DMS79 (cell line): ENCODE measurements around the gene KCNF1.

ENCODE experiments used
- DNase-seq: peaks from one replicate; lab custom pipeline; 2025; lab: John Stamatoyannopoulos, UW

KCNF1 gene

DNA sequence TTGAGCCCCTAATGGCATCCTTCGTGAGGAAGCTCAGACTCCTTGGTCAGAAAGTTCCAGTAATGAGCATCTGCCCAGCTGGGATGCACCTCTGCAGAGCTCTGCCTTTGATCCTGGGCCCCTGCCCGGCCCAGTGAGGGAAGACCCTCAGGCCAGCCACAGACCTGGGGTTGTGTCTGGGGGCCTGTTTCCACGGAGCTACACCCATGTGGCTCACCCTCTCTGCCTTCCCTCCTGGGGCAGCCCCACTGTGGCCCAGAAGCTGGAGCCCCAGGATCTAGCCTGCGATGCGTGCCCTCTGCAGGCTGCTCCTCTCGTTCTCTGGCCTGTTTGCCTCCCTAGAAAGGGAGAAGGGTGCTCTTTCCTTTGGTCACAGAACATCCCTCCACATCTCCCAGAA, 9.8 kb downstream of the KCNF1 start:
- no peak for DNase-seq

DNA sequence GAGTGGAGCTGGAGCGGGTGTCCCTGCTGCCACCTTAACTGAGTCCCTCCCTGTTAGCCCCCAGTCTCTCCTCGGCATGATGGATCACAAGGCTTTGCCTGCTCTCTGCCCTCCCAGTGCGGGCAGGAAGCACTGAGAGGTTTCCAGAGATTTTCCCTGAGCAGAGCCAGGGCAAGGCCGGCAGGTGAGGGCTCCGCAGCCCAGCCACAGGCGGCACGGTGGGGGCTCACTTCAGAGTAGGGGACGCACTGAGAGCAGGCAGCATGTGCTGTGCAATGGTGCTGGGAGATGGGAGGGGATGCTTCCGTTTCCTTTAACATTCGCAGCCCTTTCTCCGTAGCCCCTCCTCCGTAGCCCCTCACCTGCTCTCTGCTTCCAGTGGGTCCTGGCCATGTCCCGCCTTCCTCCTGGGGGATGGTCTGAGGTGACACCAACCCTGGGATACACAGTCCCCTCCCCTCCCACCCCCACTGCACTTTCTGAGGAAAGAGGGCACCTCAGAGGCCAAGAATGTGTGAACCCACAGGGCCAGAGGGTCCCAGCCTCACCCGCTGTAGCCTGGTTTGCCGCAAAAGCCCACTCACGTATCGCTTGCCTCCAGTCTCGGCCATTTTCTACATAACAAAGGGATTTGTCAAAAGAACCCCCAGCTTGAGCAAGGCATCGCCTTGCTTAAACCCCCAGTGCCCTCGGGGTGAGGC, 10.7 kb downstream of the KCNF1 start:
- DNase-seq, result no peak

DNA sequence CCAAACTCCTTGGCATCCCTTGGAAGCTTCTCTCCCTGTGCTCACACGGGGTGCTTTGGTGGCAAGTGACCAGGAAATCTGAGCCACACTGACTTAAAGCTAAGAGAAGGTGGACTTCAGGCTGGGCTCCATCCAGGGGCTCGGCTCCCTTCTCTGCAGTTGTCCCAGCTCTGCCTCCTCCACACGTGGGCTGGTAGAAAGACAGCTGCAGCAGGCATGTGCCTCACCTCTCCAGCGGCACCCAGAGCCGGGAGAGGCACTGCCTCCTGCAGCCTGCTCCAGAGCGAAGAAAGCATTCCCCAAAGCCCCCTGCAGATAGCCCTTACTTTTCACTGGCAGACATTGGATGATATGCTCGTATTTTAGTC, 11.3 kb downstream of the KCNF1 start:
- no peak for DNase-seq

DNA sequence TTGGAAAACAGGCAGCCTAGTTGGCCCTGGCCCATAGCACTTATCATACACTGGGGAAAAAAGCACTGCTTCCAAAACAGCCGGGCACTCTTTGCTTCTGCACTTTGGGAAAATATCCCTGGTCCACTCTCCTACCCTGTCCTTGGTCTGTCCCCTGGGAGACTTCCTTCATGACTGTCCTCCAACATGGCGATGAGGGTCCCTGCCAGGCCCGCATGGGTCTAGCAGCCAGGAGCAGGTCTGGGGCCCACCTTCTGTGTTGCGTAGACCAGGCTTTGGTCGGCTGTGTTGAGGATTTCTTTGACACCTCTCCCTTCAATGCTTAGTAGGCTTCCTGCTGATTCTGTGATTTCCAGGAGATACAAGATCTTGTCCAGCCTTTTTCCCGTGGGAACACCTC, 12.2 kb downstream of the KCNF1 start:
- no peak for DNase-seq

DNA sequence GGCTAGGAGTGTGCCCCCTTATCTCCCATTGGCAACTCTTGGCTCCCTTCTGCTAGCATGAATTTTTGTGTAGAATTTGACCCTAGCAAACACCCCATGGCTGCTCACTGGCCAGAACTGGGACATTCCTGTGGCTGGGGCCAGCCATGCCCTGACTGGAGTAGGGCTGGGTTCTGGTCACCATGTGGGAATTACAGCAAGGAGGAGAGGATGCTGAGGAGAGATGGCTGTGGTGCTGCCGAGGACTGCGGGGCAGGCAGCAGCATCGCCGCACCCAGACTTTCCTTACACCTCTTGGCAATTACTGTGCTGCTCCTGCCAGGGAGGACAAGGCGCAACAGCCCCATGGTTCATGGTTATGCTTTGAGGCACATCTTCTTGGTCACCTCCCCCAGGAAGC, 12.7 kb downstream of the KCNF1 start:
- DNase-seq, result no peak

DNA sequence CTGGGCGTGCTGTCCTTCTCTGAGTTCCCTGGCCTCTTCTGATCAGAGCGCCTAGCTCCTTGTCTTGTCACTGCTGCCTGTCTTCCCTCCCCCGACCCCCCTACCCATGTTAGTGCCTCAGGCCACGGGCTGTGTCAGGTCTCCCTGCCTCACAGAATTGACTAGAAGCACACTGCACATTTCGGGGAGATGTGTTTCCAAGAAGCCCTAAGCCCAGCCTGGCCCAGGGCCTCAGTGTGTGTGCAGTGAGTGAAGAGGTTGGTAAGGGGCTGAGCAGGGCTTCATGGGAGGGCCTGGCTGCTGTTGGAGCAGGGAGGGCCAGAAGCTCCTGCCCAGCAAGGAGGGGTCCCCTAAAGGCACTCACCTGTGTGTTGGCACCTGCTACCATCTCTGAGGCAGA, 13.1 kb downstream of the KCNF1 start:
- DNase-seq, result no peak

DNA sequence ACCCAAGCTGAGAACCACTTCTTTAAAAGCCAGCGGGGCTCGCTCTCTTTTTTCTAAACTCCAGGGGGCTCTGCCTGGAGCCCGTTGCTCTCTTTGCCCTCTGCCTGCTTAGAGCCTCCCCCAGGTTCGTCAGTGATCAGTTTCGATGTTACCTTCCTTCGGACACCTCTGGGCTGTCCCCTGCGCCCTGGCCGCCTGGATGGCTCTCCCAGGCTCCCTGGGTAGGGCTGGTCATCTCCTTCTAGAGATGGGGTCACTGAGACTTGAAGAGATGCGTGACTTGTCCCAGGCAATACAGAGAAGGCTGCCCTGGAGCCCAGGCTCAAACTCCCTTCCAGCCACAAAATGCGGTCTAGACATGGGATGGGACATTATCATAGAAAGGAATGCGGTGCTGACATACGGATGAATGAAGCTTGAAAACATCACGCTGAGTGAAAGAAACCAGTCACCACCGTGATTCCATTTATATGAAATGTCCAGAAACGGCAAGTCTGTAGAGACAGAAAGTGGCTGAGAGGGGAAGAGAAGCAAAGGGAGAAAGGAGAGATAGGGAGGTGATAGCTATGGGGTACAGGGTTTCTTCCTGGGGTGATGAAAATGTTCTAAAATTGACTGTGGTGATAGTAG, 14.6 kb downstream of the KCNF1 start:
- DNase-seq, result no peak

DNA sequence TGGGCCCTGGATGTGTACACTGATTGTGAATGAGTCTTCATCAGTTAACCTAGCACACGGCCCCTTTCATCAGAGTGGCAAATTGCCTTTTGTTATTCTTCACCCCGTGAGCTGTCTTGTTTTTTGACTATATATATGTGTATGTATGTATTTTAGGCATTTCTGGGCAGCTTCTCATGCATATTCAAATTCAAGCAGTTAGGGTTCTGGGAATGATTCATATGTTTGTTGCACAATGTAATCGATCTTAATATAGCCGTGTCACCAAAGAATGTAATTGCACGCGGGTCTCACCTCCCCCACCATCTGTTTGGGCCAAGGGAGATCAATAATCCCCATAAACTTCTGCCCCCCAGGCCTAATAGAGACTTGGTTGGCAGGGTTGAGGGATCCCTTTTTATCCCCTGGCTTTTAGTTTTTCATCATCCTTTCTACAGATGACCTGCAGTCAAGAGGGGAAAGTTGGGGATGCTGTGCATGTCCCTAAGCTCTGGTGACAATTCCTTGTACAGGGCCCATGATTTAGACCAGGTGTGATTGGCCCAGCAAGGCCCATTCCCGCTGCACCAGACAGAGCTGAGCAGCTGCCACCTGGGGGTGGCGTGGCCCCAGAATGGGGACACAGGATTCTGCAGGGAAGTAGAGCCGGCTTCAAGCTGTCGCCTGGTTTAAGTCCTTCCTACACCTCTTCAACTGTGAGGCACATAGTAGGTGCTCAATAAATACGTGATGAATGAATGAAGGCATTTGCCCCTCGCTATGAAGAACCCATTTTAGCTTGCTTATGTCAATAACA, 19.2 kb downstream of the KCNF1 start:
- DNase-seq, result no peak

DNA sequence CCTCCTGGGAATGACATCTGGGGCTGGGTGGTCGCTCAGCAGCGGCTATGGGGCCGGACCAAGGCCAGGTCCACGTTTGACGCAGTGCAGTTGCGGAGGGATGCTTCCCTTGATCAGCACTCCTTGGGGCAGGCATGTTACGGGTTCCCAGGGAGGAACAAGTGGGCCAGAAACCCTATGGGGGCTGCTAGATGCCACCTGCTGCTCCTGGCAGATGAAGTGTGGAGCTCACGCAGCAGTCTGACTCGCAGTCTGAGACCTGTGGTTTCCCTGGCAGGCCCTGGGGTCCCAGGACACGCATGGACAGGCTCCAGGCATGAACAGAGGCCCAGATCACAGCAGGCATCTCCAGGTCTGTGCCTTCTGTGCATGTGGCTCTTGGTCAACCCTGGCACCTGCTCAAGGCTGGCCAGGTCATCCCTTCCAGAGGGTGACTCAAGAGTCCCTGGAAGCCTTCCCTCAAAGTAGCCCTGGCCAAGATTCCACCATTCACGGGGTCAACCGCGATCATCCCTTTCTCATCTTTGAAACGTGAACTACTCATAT, 20.0 kb downstream of the KCNF1 start:
- no peak for DNase-seq

DNA sequence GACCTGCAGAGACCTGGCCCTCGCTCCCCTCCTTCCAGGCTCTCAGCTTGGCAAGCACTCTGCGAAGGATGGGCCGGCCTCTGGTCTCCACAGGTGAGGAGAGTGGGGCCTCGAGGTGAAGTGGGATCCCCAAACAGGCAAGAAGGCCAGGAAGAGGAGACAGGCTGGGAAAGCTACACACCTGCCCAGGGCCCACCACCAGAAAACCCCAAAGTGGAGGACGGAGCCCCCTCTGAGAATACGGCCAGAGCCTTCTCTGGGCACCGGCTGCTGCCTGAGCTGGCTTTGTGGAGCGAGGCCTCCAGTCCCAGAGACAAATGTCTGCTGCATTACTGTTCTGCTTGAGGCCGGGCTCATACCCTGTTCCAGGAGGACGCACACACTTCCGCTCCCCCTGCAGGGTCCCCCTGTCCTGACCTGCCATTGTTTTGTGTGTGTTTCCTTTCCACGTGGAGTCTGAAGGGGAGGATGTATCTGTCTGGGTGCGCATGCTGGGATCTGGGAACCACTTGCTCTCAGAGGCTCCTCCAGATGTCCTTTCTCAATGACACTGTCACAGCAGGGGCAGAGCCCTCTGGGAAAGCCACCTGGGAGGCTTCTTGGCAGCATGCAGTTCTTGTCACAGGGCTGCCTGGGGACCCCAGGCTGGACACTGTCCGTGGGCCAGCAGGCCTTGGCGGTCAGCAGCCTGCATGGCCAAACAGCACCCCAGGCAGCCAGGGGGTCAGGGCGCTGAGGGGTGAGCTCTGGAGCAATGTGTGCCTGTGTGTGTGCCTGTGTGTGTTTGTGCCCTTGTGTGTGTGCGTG, 20.8 kb downstream of the KCNF1 start:
- no peak for DNase-seq

DNA sequence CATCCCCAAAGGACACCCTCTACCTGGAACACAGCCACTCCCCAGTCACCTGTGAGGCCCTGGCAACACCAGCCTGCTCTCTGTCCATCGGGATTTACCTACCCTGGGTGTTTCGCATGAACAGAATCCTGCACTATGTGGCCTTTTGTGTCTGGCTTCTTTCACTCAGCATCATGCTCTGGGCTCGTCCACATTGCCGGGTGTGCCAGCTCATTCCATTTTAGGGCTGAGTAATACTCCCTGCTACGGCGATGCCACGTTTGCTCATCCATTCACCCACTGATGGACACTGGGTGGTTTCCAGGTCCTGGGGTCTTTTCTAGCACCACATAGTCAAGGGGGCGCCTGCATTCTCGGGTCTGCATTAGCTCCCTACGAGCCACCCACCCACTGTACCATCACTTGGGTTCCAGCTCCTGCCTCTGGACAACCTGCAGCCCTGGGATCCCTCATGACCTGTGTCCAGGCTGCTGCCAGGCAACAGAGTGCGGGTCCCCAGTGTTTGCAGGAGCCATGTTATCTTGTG, 22.0 kb downstream of the KCNF1 start:
- no peak for DNase-seq

DNA sequence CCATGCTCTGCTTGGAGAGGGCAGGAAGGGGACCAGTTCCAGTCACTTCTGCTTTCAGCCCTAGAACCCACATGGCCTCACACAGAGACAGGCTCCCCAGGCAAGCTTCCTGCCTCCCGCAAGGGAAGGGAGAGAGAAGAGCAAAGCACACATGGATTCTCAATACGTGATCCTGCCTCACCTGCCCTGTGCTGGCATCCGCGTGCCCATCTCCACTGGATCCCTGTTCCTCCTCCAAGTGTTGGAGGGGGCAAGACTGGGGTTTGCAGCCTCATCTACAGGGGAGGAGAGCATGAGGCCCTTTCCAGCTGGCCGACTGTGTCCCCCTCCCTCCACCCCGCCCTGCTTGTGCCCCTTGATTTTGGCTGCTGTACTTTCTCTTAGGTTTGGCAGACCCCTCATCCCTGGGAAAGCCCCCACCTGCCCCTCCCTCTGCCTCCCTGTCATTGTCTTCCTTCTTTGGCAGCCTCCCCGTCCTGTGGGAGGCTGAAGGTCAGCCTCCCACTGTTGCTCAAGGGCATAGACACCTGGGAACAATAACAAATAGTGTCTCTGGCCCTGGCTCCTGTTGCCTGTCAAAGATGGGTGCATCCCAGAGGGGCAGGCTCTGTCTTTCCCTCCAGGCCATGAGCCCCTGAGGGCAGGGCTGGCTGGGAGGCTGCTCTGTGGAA, 22.7 kb downstream of the KCNF1 start:
- DNase-seq, result no peak

DNA sequence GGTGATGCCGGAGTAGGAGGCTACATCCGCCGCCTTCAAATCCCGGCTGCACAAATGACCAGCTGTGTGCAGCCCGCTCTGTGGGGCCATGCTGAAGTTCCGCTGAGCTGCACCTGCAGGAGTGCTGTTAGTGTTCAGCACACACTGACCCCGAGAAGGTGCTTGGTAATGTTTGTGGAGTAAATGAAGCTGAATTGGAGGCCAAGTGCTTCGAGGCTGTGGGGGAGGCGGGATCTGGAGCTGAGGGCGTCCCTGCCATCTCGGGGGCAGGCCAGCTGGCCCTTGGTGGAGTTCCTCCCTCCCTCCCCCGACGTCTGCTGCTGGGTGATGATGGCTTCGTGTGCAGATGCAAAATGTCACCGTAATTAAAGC, 23.2 kb downstream of the KCNF1 start:
- no peak for DNase-seq

DNA sequence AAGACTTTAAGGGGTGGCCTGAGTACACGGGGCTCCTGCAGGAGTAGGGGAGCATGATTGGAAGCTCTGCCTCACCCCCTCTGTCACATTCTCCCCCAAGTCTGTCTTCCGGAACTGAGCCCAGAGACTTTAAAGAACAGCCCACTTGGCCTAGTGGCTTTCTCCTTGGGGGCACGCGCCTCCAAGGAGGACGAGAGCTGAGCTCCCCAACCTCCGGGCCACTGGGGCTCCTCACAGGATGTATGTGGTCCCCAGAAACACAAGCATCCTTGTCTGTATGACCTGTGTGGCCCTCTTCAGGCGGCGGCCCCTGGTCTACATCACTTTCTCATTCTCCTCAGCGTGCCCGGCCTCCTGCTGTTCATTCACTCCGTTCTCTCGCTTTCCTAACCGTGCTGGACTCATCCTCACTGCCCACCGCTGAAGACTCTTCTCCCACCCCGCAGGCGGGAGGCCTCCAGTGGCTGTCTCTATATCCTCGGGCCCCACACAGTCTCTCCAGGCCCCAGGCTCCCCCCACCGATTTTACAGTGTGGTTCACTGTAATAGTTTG, 23.7 kb downstream of the KCNF1 start:
- DNase-seq, result no peak

DNA sequence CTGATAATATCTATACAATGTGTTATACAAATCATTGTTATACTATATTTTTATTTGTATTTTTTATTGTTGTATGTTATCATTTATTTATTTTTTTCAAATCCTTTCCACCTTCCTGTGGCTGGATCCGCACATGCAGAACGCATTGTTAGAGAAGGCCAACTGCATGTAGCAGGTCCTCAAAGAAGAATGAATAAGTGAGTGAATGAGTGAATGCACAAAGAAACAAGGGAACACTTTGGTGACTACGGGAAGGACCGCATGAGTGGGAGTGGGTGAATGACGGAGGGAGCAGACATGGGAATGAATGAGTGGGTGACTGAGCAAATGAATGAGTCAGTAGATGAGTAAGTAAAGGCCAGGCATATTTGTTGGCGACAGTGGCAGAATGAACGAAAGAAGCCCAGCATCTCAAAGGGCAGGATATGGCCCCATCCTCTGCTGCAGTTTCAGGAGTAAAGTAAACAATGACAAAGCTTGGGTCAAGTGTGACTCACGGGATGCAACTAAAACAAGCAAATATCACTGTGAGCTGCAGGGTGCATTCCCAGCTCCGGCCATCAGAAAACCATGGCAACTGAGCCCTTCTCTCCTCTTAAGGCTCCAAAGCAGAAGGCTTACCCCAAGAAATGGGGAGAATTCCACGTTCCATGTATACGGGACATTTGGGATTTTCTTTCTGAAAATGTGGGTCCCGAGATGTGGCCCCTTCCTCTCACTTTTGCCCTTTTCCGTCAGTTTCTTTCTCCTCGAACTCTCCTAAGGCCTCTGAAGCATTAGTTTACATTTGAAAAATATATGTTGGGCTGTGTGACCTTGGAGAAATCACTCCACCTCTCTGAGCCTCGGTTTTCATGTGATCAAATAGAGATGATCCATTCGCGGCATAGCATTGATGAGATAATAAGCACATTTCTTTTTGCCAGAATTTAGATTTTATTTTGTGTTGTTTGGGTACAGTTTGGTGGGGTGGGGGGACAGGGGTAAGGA, 24.5 kb downstream of the KCNF1 start:
- DNase-seq, result no peak

DNA sequence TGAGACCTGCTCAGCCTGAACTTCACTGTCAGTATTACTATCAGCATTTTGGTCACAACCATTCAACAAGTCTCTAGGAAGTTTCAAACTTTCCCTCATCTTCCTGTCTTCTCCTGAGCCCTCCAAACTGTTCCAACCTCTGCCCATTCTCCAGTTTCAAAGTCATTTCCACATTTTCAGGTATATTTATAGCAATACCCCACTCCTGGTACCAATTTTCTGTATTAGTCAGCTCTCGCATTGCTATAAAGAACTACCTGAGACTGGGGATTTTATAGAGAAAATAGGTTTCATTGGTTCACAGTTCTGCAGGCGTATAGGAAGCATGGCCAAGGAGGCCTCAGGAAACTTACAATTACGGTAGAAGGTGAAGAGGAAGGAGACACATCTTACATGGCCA, 27.3 kb downstream of the KCNF1 start:
- DNase-seq, result no peak

DNA sequence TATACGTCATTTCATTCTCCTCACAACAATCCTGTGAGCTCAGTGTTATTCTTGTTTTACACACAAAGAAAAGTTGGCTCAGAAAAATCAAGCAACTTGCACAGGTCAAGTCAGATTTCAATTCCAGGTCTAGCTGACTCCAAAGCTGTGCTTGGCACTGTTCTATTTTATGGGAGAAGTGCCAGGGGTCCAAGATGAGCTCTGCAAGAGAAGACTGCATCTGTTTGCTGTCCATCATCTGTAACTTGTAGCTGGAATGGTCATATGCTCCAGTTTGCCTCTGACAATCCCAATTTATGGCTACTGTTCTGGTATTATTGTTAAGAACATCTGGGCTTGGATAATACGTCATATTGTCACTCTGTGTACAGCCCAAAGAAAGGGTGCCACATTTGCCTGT, 28.9 kb downstream of the KCNF1 start:
- DNase-seq, result no peak

DNA sequence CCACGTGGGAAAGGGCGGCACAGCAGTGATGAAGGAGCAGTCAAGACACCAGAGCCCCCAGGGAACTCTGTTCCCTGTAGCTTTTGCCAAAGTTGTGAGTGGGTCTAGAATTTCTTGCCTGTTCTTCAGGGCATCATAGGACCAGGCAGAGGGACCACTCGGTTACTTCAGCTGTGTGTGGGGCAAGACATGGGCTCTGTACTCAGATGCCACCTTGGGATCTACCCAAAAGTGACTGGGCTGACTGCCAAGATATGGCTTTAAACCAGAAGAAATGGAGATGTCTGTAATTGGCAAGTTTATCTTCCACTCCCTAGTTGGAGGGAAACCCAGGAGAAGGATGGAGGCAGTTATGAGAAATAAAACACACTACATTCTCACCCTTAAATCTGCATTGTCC, 29.6 kb downstream of the KCNF1 start:
- no peak for DNase-seq

DNA sequence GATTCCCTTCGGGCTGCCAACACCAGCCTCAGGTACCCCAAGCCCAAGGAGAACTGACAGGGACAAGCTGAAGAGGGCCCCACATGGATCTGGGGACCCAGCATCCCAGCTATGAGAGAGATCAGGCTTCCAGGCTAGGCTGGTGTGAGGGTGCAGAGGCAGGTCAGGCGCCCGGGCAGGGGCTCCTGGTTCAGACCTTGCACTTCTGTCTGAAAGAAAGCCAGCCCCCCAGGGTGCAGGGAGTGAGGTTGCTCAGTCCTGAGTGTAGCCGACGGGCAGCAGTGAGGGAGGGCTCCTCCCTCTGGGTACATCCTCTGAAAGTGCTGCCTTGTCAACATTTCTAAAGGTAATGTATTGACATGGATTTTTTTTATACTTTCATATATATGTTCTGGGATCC, 33.1 kb downstream of the KCNF1 start:
- no peak for DNase-seq

DNA sequence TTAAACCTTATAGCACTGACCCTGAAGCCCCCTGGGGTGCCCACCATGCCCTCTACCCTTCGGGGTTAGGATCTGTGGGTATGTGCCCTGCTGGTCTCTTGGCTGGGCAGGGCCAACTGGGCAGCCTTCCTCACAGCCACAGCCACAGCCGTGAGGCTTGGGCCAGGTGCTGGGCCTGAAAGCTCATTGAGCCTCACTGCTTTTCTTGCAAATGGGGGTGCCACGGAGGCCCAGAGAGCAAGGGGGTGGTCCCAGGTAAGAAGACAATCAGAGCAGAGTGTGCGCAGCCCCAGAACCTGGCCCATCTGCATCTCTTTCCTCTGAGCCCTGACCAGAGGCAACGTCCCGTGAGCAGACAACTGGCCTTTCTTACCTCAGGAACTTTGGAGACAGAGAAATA, 34.7 kb downstream of the KCNF1 start:
- no peak for DNase-seq
